ENCODE measurements around the gene C1QTNF6.

C1QTNF6 gene

GRCh38 chr22:37229805-37230672, 42.0 kb upstream of the C1QTNF6 start:
- Histone ChIP-seq H3K27me3 (ENCODE audit: insufficient read depth, low read length) (no peaks in the 10 kb centered on the region), H3K4me3 (ENCODE audit: low read depth, low read length) (no peak overlapping the region), H3K27ac (ENCODE audit: low read depth, low read length) (peak overlapping the region; percentile 76), H3K4me1 (ENCODE audit: control insufficient read depth, insufficient read depth, low read length, unreplicated experiment) (peaks cover 34% of the 10 kb centered on the region), H3K36me3 (ENCODE audit: insufficient read depth, low read length) (no peaks in the 10 kb centered on the region), H2AFZ (ENCODE audit: low read length, unreplicated experiment) (no peak overlapping the region), H3K79me2 (ENCODE audit: control insufficient read depth, insufficient read depth, low read length, unreplicated experiment) (peaks cover 3% of the 10 kb centered on the region)

- Histone ChIP-seq H3K36me3 (ENCODE audit: insufficient read depth, low read length) (no peaks in the 10 kb centered on the region), H3K4me3 (ENCODE audit: low read depth, low read length) (no peak overlapping the region), H3K4me1 (ENCODE audit: control insufficient read depth, insufficient read depth, low read length, unreplicated experiment) (peaks cover 34% of the 10 kb centered on the region), H3K27me3 (ENCODE audit: insufficient read depth, low read length) (no peaks in the 10 kb centered on the region), H3K79me2 (ENCODE audit: control insufficient read depth, insufficient read depth, low read length, unreplicated experiment) (no peaks in the 10 kb centered on the region), H2AFZ (ENCODE audit: low read length, unreplicated experiment) (no peak overlapping the region), H3K27ac (ENCODE audit: low read depth, low read length) (peak overlapping the region; percentile 76)
Measured at GRCh38 chr22:37229012-37229804, 41.2 kb upstream of the C1QTNF6 start.

GRCh38 chr22:37228106-37229011, 40.3 kb upstream of the C1QTNF6 start:
- Histone ChIP-seq H3K27ac (ENCODE audit: low read depth, low read length) (peak overlapping the region; percentile 76), H3K79me2 (ENCODE audit: control insufficient read depth, insufficient read depth, low read length, unreplicated experiment) (no peaks in the 10 kb centered on the region), H3K36me3 (ENCODE audit: insufficient read depth, low read length) (no peaks in the 10 kb centered on the region), H2AFZ (ENCODE audit: low read length, unreplicated experiment) (no peak overlapping the region), H3K4me3 (ENCODE audit: low read depth, low read length) (no peak overlapping the region), H3K4me1 (ENCODE audit: control insufficient read depth, insufficient read depth, low read length, unreplicated experiment) (peaks cover 34% of the 10 kb centered on the region), H3K27me3 (ENCODE audit: insufficient read depth, low read length) (no peaks in the 10 kb centered on the region)

DNA sequence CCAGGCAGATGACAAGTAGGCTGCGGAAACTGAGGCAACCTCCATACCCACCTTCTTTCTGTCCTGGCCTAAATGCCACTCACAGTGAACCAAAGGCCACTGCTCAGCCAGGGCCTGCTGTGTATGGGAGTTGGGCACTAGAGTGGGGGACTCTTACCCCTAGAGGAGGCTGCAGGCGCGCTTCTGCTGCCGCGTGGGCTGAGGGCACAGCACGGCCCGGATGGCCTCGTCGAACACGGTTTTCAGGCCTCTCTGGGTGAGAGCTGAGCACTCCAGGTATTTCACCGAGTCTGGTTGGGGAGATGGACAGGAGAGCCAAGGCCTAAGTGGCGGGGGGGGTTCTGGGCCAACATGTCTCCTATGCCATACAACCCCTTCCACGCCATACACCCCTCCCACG, 38.5 kb upstream of the C1QTNF6 start:
- H3K4me1 ChIP-seq (ENCODE audit: control insufficient read depth, insufficient read depth, low read length, unreplicated experiment): peaks cover 34% of the 10 kb centered on the region
- H3K4me3 ChIP-seq (ENCODE audit: low read depth, low read length): no peak overlapping the region
- no peak overlapping the region for H2AFZ ChIP-seq (ENCODE audit: low read length, unreplicated experiment)
- no peaks in the 10 kb centered on the region for H3K79me2 ChIP-seq (ENCODE audit: control insufficient read depth, insufficient read depth, low read length, unreplicated experiment)
- no peaks in the 10 kb centered on the region for H3K27me3 ChIP-seq (ENCODE audit: insufficient read depth, low read length)
- no peak overlapping the region for H3K27ac ChIP-seq (ENCODE audit: low read depth, low read length)
- H3K36me3 ChIP-seq (ENCODE audit: insufficient read depth, low read length): no peaks in the 10 kb centered on the region

- H3K27me3 ChIP-seq (ENCODE audit: insufficient read depth, low read length): no peaks in the 10 kb centered on the region
- peaks cover 30% of the 10 kb centered on the region for H3K4me1 ChIP-seq (ENCODE audit: control insufficient read depth, insufficient read depth, low read length, unreplicated experiment)
- H3K36me3 ChIP-seq (ENCODE audit: insufficient read depth, low read length): no peaks in the 10 kb centered on the region
Measured at GRCh38 chr22:37226087-37226486, 38.0 kb upstream of the C1QTNF6 start.

DNA sequence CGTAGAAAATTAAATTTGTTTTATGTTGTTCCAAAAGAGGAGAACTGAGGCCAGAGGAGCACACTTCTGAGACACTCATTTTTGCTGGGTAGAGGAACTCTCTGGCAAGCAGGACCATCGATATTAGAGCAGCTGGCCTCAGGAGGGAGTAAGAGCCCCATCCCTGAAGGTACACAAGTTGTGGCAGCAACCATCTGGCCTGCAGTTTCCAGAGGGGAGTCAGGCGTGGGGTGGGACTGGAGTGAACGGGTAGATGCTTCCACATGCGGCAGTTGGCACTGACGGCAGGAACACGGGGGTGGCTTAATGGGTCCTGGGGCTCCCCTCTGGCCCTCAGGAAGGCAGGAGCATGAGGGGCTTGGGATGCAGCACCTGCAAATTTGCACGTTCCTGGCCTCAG, 37.4 kb upstream of the C1QTNF6 start:
- Histone ChIP-seq H3K4me1 (ENCODE audit: control insufficient read depth, insufficient read depth, low read length, unreplicated experiment) (peaks cover 24% of the 10 kb centered on the region), H3K79me2 (ENCODE audit: control insufficient read depth, insufficient read depth, low read length, unreplicated experiment) (no peaks in the 10 kb centered on the region), H3K4me3 (ENCODE audit: low read depth, low read length) (no peak overlapping the region), H3K36me3 (ENCODE audit: insufficient read depth, low read length) (no peaks in the 10 kb centered on the region), H3K27ac (ENCODE audit: low read depth, low read length) (no peak overlapping the region), H2AFZ (ENCODE audit: low read length, unreplicated experiment) (no peak overlapping the region), H3K27me3 (ENCODE audit: insufficient read depth, low read length) (no peaks in the 10 kb centered on the region)

More at GRCh38 chr22:37226087-37226486, 38.0 kb upstream of the C1QTNF6 start:
- Histone ChIP-seq H3K4me3 (ENCODE audit: low read depth, low read length) (no peak overlapping the region), H2AFZ (ENCODE audit: low read length, unreplicated experiment) (no peak overlapping the region), H3K27ac (ENCODE audit: low read depth, low read length) (no peak overlapping the region), H3K79me2 (ENCODE audit: control insufficient read depth, insufficient read depth, low read length, unreplicated experiment) (no peaks in the 10 kb centered on the region)

GRCh38 chr22:37224757-37225420, 36.8 kb upstream of the C1QTNF6 start:
- Histone ChIP-seq H3K27me3 (ENCODE audit: insufficient read depth, low read length) (no peaks in the 10 kb centered on the region), H3K79me2 (ENCODE audit: control insufficient read depth, insufficient read depth, low read length, unreplicated experiment) (no peaks in the 10 kb centered on the region), H3K27ac (ENCODE audit: low read depth, low read length) (no peak overlapping the region), H3K36me3 (ENCODE audit: insufficient read depth, low read length) (no peaks in the 10 kb centered on the region), H2AFZ (ENCODE audit: low read length, unreplicated experiment) (no peak overlapping the region), H3K4me1 (ENCODE audit: control insufficient read depth, insufficient read depth, low read length, unreplicated experiment) (peaks cover 20% of the 10 kb centered on the region), H3K4me3 (ENCODE audit: low read depth, low read length) (no peak overlapping the region)

DNA sequence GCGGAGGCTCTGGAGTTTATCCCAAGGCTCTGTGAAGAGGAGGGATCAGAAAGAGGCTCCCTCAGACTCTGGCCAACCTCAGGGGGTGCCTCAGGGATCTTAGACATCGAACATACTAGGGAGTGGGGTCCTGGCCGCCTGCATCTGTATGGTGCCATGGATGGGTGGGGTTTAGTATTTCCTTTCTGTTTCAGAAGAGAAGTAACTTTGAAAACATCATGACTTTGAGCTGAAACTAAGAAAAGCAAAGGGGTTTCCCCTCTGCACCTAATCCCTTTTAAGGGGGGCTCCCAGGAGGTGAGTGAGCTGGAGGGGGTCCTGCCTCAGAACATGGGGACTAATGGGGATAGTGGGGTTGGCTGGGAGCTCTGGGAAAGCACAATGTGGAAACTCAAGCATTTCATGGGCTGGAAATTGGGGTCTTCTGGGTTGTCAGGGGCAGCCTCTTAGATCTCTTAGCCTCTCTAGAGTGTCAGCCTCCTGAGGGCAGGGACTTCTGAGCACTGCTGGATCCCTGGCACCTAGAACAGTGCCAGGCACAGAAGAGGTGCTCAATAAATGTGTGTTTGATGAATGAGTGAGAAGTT, 36.0 kb upstream of the C1QTNF6 start:
- Histone ChIP-seq H3K4me1 (ENCODE audit: control insufficient read depth, insufficient read depth, low read length, unreplicated experiment) (peaks cover 11% of the 10 kb centered on the region), H3K79me2 (ENCODE audit: control insufficient read depth, insufficient read depth, low read length, unreplicated experiment) (no peaks in the 10 kb centered on the region), H3K36me3 (ENCODE audit: insufficient read depth, low read length) (no peaks in the 10 kb centered on the region), H3K4me3 (ENCODE audit: low read depth, low read length) (no peak overlapping the region), H3K27me3 (ENCODE audit: insufficient read depth, low read length) (no peaks in the 10 kb centered on the region), H3K27ac (ENCODE audit: low read depth, low read length) (no peak overlapping the region), H2AFZ (ENCODE audit: low read length, unreplicated experiment) (no peak overlapping the region)

- no peak overlapping the region for H3K27ac ChIP-seq (ENCODE audit: low read depth, low read length)
- H3K4me3 ChIP-seq (ENCODE audit: low read depth, low read length): no peak overlapping the region
- H3K79me2 ChIP-seq (ENCODE audit: control insufficient read depth, insufficient read depth, low read length, unreplicated experiment): no peaks in the 10 kb centered on the region
- H3K4me1 ChIP-seq (ENCODE audit: control insufficient read depth, insufficient read depth, low read length, unreplicated experiment): no peaks in the 10 kb centered on the region
- H2AFZ ChIP-seq (ENCODE audit: low read length, unreplicated experiment): no peak overlapping the region
- no peaks in the 10 kb centered on the region for H3K36me3 ChIP-seq (ENCODE audit: insufficient read depth, low read length)
- no peaks in the 10 kb centered on the region for H3K27me3 ChIP-seq (ENCODE audit: insufficient read depth, low read length)
Measured at GRCh38 chr22:37222440-37222971, 34.5 kb upstream of the C1QTNF6 start.

Measured in ACC112 (cell line).